Epithelial cell of esophagus (primary cell): ENCODE results near the gene TINCR.

Experiments
- DNase-seq: peaks from one replicate; pipeline ENCODE4 v3.0.0; 2010; ENCODE audit warnings: low read depth
- H3K4me3 ChIP-seq: 2 replicates; pipeline ENCODE4 v1.5.1; 2011; ENCODE audit warnings: mild to moderate bottlenecking, low read length, control low read depth
- TF ChIP-seq, protein P1 (sequence below): IDR thresholded peaks from 2 replicates; pipeline ENCODE4 v1.5.1; 2011; ENCODE audit warnings: low read depth, mild to moderate bottlenecking, low read length, control low read depth, inconsistent platforms; ENCODE audit not compliant: insufficient read depth; ENCODE audit errors: missing control alignments

The TINCR gene

DNA sequence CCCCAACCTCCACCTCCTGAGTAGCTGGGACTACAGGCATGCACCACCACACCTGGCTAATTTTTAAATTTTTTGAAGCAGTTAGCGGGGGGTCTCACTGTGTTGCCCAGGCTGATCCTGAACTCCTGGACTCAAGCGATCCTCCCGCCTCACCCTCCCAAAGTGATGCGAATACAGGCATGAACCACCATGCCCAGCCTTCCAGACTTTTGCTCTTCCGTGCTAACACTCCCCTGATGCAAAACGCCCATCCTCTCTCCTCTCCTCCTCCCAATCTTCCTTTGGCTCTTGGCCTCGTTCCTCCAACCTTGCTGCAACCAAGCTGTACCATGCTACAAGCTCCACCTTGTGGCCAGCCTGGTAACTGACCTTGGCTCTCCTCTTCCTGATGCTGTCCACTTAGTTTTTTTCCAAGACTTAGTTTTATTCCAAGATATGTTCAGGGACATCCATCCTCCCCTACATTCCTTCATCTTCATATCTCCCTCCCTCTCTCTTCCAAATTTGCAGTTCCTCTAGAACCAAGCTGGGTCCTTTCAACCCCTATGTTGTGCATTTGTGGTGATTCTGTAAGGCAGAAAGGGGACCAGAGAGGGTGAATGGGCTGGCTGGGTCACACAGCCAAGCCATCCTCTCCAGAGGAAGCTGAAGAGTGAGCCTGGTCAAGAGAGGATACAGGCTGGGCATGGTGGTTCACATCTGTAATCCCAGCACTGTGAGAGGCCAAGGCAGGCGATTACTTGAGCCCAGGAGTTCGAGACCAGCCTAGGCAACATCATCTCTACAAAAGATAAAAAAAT, 32.8 kb downstream of the TINCR start:
- TF ChIP-seq, protein P1, sequence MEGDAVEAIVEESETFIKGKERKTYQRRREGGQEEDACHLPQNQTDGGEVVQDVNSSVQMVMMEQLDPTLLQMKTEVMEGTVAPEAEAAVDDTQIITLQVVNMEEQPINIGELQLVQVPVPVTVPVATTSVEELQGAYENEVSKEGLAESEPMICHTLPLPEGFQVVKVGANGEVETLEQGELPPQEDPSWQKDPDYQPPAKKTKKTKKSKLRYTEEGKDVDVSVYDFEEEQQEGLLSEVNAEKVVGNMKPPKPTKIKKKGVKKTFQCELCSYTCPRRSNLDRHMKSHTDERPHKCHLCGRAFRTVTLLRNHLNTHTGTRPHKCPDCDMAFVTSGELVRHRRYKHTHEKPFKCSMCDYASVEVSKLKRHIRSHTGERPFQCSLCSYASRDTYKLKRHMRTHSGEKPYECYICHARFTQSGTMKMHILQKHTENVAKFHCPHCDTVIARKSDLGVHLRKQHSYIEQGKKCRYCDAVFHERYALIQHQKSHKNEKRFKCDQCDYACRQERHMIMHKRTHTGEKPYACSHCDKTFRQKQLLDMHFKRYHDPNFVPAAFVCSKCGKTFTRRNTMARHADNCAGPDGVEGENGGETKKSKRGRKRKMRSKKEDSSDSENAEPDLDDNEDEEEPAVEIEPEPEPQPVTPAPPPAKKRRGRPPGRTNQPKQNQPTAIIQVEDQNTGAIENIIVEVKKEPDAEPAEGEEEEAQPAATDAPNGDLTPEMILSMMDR: peak; percentile 68
- peak; percentile 28 for DNase-seq
- no peak overlapping the region for H3K4me3 ChIP-seq

DNA sequence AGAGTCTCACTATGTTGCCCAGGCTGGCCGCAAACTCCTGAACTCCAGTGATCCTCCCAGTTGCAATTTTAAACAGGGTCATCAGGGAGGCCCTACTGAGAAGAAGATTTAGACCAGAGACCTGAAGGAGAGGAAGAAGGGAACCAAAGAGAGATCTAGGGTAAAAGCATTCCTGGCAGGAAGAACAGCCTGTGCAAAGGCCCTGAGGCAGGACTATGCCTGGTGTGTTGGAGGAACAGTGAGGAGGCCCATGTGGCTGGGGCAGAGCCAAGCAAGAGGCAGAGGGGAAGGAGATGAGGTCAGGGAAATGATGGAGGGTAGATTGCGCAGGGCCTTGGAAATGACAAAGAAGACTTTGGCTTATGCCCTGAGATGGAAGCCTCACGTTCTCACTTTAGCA, 34.5 kb downstream of the TINCR start:
- no peak for DNase-seq
- TF ChIP-seq, protein P1: no peak
- no peak overlapping the region for H3K4me3 ChIP-seq

- TF ChIP-seq, protein P1: no peak
- DNase-seq: no peak
- H3K4me3 ChIP-seq: no peak overlapping the region
Observed at GRCh38 chr19:5530701-5531100, 37.1 kb downstream of the TINCR start.

DNA sequence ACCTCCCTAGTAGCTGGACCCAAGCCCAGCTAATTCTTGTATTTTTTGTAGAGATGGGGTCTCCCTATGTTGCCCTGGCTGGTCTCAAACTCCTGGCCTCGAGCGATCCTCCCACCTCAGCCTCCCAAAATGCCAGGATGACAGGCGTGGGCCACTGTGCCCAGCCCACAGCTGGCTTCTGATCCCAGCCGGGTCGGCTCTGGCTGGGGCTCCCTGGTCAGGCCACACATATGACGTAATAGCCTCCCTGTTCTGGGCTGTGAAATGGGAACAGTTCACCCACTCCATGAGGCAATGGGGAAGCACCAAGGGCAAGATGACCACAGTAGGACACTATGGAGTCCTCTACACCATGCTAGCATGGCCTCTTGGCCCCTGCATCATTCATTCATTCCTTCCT, 41.1 kb downstream of the TINCR start:
- TF ChIP-seq, protein P1: no peak
- no peak overlapping the region for H3K4me3 ChIP-seq
- DNase-seq: no peak

DNA sequence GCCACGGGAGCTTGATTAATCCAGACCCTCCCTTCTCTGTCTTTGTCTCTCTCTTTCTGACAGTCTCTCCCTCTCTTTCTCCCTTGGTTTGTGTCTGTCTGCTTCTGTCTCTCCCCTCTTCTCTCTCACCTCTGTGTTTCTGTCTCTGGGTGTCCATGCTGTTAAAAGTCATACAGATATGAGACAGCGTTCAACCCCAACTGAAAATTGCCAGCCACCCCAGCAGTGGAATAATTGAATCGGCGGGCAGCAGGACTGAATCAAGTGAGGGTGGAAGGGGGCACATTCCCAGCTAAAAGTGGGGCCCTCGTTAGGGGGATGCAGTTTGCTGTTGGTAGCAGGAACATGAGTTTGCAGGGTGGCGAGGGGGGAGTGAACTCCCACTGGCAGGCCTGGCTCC, 43.7 kb downstream of the TINCR start:
- DNase-seq: no peak
- TF ChIP-seq, protein P1: no peak
- no peak overlapping the region for H3K4me3 ChIP-seq

DNA sequence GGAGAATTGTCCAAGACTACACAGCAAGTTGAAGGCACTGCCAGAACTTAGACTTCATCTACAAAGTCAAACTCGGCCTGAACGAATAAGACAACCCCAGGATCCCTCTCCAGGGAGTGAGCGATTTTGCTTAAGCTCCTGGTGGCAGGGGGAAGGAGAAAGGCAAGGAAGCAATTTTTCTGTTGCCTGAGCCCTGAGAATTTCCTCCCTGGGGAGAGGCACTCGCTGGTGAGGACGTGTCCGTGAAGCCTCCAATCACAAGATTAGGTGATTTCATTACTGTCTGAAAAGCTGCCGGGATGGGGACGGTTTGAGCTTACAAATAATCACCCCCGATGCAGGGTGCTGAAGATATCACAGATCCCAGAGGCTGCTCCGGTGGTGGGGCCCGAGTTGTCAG, 45.6 kb downstream of the TINCR start:
- DNase-seq: no peak
- H3K4me3 ChIP-seq: no peak overlapping the region
- TF ChIP-seq, protein P1: no peak

- no peak overlapping the region for H3K4me3 ChIP-seq
- TF ChIP-seq, protein P1: no peak
- no peak for DNase-seq
Observed at GRCh38 chr19:5520501-5520900, 47.3 kb downstream of the TINCR start.
